HepG2 (cell line): ENCODE data around the gene ATP5F1E. TPM values are rescaled to one million over a fixed set of nuclear protein-coding genes. Genes with fewer than 3 reads are reported as not detected.

ENCODE experiments used
- CENPX ChIP-seq: sonication (generic); formaldehyde crosslinking; IDR thresholded peaks from 2 replicates; pipeline ENCODE4 v1.9.0; 2021; ENCODE audit warnings: mild to moderate bottlenecking, missing genetic modification reagents, moderate library complexity
- CSRNP1 ChIP-seq: sonication (generic); formaldehyde crosslinking; IDR thresholded peaks from 2 replicates; pipeline ENCODE4 v1.8.1; 2023; ENCODE audit warnings: mild to moderate bottlenecking, missing genetic modification reagents
- DMAP1 ChIP-seq: IDR thresholded peaks from 2 replicates; pipeline ENCODE4 v1.6.1; 2016
- ESRRA ChIP-seq: sonication (generic); formaldehyde crosslinking; IDR thresholded peaks from 2 replicates; pipeline ENCODE4 v1.5.1; 2020; ENCODE audit warnings: mild to moderate bottlenecking, low read depth, missing genetic modification reagents
- FIP1L1 ChIP-seq: fragments of 200-400 bp; formaldehyde crosslinking; IDR thresholded peaks from 2 replicates; pipeline ENCODE4 v1.6.1; 2018; ENCODE audit warnings: low read depth, mild to moderate bottlenecking, low read length, moderate library complexity, borderline replicate concordance; ENCODE audit not compliant: insufficient read depth
- KDM2A ChIP-seq: sonication (generic); formaldehyde crosslinking; IDR thresholded peaks from 2 replicates; pipeline ENCODE4 v1.4.0; 2020; ENCODE audit warnings: low read depth, missing genetic modification reagents, borderline replicate concordance
- NCOA5 ChIP-seq: sonication (generic); formaldehyde crosslinking; IDR thresholded peaks from 2 replicates; pipeline ENCODE4 v1.4.0; 2020; ENCODE audit warnings: missing genetic modification reagents
- PHF5A ChIP-seq: IDR thresholded peaks from one replicate; pipeline ENCODE4 v1.6.1; 2018; ENCODE audit warnings: low read depth, missing genetic modification reagents; ENCODE audit not compliant: unreplicated experiment
- PPARG ChIP-seq: conservative IDR thresholded peaks from 2 replicates; pipeline ENCODE4 v1.6.1; 2016; ENCODE audit warnings: missing biosample characterization, missing genetic modification reagents
- SNAPC2 ChIP-seq: sonication (generic); formaldehyde crosslinking; IDR thresholded peaks from 2 replicates; pipeline ENCODE4 v1.8.1; 2022; ENCODE audit warnings: mild to moderate bottlenecking, missing genetic modification reagents
- ZBTB14 ChIP-seq: sonication (generic); formaldehyde crosslinking; IDR thresholded peaks from 2 replicates; pipeline ENCODE4 v1.4.0; 2020; ENCODE audit warnings: missing genetic modification reagents
- ZBTB20 ChIP-seq: sonication (generic); formaldehyde crosslinking; IDR thresholded peaks from 2 replicates; pipeline ENCODE4 v1.8.1; 2023; ENCODE audit warnings: missing genetic modification reagents, low read depth, mild to moderate bottlenecking, borderline replicate concordance
- ZBTB40 ChIP-seq, 2 experiments: fragments of 450-650 bp in 1 of 2; sonication (generic) in 1 of 2; formaldehyde crosslinking in 1 of 2; IDR thresholded peaks; 2 replicates each; pipeline versions ENCODE4 v1.6.1 to v1.8.0; 2016 to 2022; ENCODE audit warnings: antibody characterized with exemption in 1 of 2, mild to moderate bottlenecking in 1 of 2, missing genetic modification reagents in 1 of 2
- ZFY ChIP-seq: sonication (generic); formaldehyde crosslinking; IDR thresholded peaks from 2 replicates; pipeline ENCODE4 v1.4.0; 2020; ENCODE audit warnings: missing genetic modification reagents
- ZNF326 ChIP-seq: sonication (generic); formaldehyde crosslinking; IDR thresholded peaks from 2 replicates; pipeline ENCODE4 v1.4.0; 2020; ENCODE audit warnings: missing genetic modification reagents, borderline replicate concordance
- ZNF619 ChIP-seq: sonication (generic); formaldehyde crosslinking; IDR thresholded peaks from 2 replicates; pipeline ENCODE4 v1.4.0; 2020; ENCODE audit warnings: mild to moderate bottlenecking, missing genetic modification reagents
- polyA plus RNA-seq, 8 experiments: library from polyadenylated mRNA; depleted of rRNA in 3 of 8; stranded (reverse) in 7 of 8; unstranded in 1 of 8; fragments of >200 nt; fragmentation: Illumina TruSeq in 4 of 8; extraction: Trizol in 4 of 8; gene quantifications; 2 replicates each; pipeline versions ENCODE4 v1.2.1 to v1.2.3, GENCODE V29; 2011 to 2016; ENCODE audit warnings: low read depth in 4 of 8, missing spikeins in 1 of 8, mixed read lengths in 1 of 8; ENCODE audit not compliant: insufficient read depth in 1 of 8
- total RNA-seq, 5 experiments: library from RNA; depleted of rRNA; stranded (reverse); fragments of >200 nt; fragmentation: Illumina TruSeq; extraction: Trizol; gene quantifications; 2 replicates each; pipeline ENCODE4 v1.2.3, GENCODE V29; 2016; ENCODE audit warnings: low read depth in 1 of 5

Gene ATP5F1E
- total and polyA plus RNA-seq, 2 of the 13 experiments (the other 11 are each of a cell fraction or from before 2014, with no cell fraction given) = 121 to 134 TPM

GRCh38 chr20:59004763-59005522, 27.2 kb downstream of the ATP5F1E start (continued):
- no peak for TF ChIP-seq ZBTB40 (IDR thresholded peaks at IDR 0.05)
- TF ChIP-seq ZBTB40 (CRISPR knock-in tag; IDR thresholded peaks at IDR 0.05) = no peak
- peak; percentile 56; the same call in 1 of the 2 replicates for TF ChIP-seq KDM2A
- no peak for TF ChIP-seq CENPX
- TF ChIP-seq ZFY (CRISPR knock-in tag) = no peak; the same call in 1 of the 2 replicates
- TF ChIP-seq NCOA5 (CRISPR knock-in tag) = no peak
- no peak for TF ChIP-seq PHF5A (CRISPR knock-in tag)
- no peak for TF ChIP-seq FIP1L1
- TF ChIP-seq ZNF326 (CRISPR knock-in tag) = no peak
- no peak for TF ChIP-seq ZBTB14
- TF ChIP-seq PPARG (CRISPR knock-in tag) = no peak
- no peak for TF ChIP-seq SNAPC2 (CRISPR knock-in tag)
- TF ChIP-seq CSRNP1 (CRISPR knock-in tag) = no peak
- TF ChIP-seq DMAP1 (CRISPR knock-in tag) = peak; percentile 42; the same call in 1 of the 2 replicates
- TF ChIP-seq ZNF619 (CRISPR knock-in tag) = no peak
- no peak; the same call in 1 of the 2 replicates for TF ChIP-seq ZBTB20 (CRISPR knock-in tag)
- TF ChIP-seq ESRRA (CRISPR knock-in tag) = no peak
